HG02798 (cell line): ENCODE results near the gene PNMA8C.
"Not testable (repeated sequence)": the region's sequence is repeated elsewhere in the genome, so short reads cannot be mapped to it uniquely, and the experiment has no call there.

Experiments used
- ATAC-seq: cut with Tn5 transposase; IDR thresholded peaks from one replicate; pipeline ENCODE4 v1.9.1; 2021; ENCODE audit warnings: mild to moderate bottlenecking; ENCODE audit not compliant: unreplicated experiment, poor library complexity

PNMA8C gene

GRCh38 chr19:46391296-46392251, 37.2 kb downstream of the PNMA8C start:
- no peak for ATAC-seq

GRCh38 chr19:46390866-46391265, 37.9 kb downstream of the PNMA8C start:
- ATAC-seq, result no peak

- ATAC-seq, result no peak
Measured at GRCh38 chr19:46390121-46390858, 38.4 kb downstream of the PNMA8C start.

- ATAC-seq, result no peak
Measured at GRCh38 chr19:46388311-46389095, 40.2 kb downstream of the PNMA8C start.

- no peak for ATAC-seq
Measured at GRCh38 chr19:46387713-46388130, 41.0 kb downstream of the PNMA8C start.

- no peak for ATAC-seq
Measured at GRCh38 chr19:46386996-46387712, 41.6 kb downstream of the PNMA8C start.

- ATAC-seq, result no peak
Measured at GRCh38 chr19:46386151-46386550, 42.6 kb downstream of the PNMA8C start.

GRCh38 chr19:46385636-46386035, 43.1 kb downstream of the PNMA8C start:
- ATAC-seq, result no peak

GRCh38 chr19:46384396-46384795, 44.3 kb downstream of the PNMA8C start:
- no peak for ATAC-seq

- ATAC-seq, result no peak
Measured at GRCh38 chr19:46383846-46384245, 44.9 kb downstream of the PNMA8C start.

GRCh38 chr19:46383171-46383815, 45.4 kb downstream of the PNMA8C start:
- no peak for ATAC-seq

- no peak for ATAC-seq
Measured at GRCh38 chr19:46381756-46382345, 46.9 kb downstream of the PNMA8C start.

GRCh38 chr19:46381346-46381745, 47.4 kb downstream of the PNMA8C start:
- no peak for ATAC-seq

- no peak for ATAC-seq
Measured at GRCh38 chr19:46380690-46381089, 48.0 kb downstream of the PNMA8C start.

GRCh38 chr19:46378268-46378667, 50.5 kb downstream of the PNMA8C start:
- ATAC-seq, result no peak

GRCh38 chr19:46376241-46377153, 52.2 kb downstream of the PNMA8C start:
- no peak for ATAC-seq

- ATAC-seq, result not testable (repeated sequence)
Measured at GRCh38 chr19:46375476-46376067, 53.2 kb downstream of the PNMA8C start.
